ENCODE results near the gene P3H2.
A peak's percentile ranks its signal among the peaks of the same experiment; 100 is the strongest.
"Not testable (repeated sequence)": the region's sequence is repeated elsewhere in the genome, so short reads cannot be mapped to it uniquely, and the experiment has no call there.

The P3H2 gene

GRCh38 chr3:189977174-189977573 lies 143.5 kb downstream of the P3H2 start:
- no peak for DNase-seq

GRCh38 chr3:189975391-189975990 lies 145.2 kb downstream of the P3H2 start:
- DNase-seq = no peak

GRCh38 chr3:189974359-189974758 lies 146.3 kb downstream of the P3H2 start:
- no peak for DNase-seq

- no peak for DNase-seq
Measured at GRCh38 chr3:189967254-189967865, 153.3 kb downstream of the P3H2 start.

GRCh38 chr3:189966843-189967242 lies 153.9 kb downstream of the P3H2 start:
- DNase-seq = no peak

- DNase-seq = no peak
Measured at GRCh38 chr3:189964623-189965332, 155.9 kb downstream of the P3H2 start.

GRCh38 chr3:189962466-189962865 lies 158.2 kb downstream of the P3H2 start:
- DNase-seq = no peak

GRCh38 chr3:189961522-189962161 lies 159.1 kb downstream of the P3H2 start:
- peak; percentile 57 for DNase-seq

- not testable (repeated sequence) for DNase-seq
Measured at GRCh38 chr3:189961086-189961485, 159.6 kb downstream of the P3H2 start.

- no peak for DNase-seq
Measured at GRCh38 chr3:189954733-189955665, 165.7 kb downstream of the P3H2 start.

GRCh38 chr3:189953551-189953950 lies 167.1 kb downstream of the P3H2 start:
- no peak for DNase-seq

GRCh38 chr3:189952272-189952671 lies 168.4 kb downstream of the P3H2 start:
- no peak for DNase-seq

- DNase-seq = no peak
Measured at GRCh38 chr3:189950258-189950657, 170.4 kb downstream of the P3H2 start.

- DNase-seq = no peak
Measured at GRCh38 chr3:189949580-189949979, 171.1 kb downstream of the P3H2 start.

- no peak for DNase-seq
Measured at GRCh38 chr3:189948724-189949045, 172.0 kb downstream of the P3H2 start.

- DNase-seq = no peak
Measured at GRCh38 chr3:189947948-189948723, 172.6 kb downstream of the P3H2 start.

GRCh38 chr3:189947068-189947467 lies 173.6 kb downstream of the P3H2 start:
- no peak for DNase-seq

- no peak for DNase-seq
Measured at GRCh38 chr3:189945935-189946709, 174.6 kb downstream of the P3H2 start.

GRCh38 chr3:189944285-189945145 lies 176.2 kb downstream of the P3H2 start:
- no peak for DNase-seq

GRCh38 chr3:189942948-189943347 lies 177.7 kb downstream of the P3H2 start:
- no peak for DNase-seq
